ENCODE measurements around the gene CBLB. TPM values are rescaled to one million over a fixed set of nuclear protein-coding genes. Genes with fewer than 3 reads are reported as not detected.

The CBLB gene
- total and polyA plus RNA-seq, 2 of the 4 experiments (the other 2 are of a cell fraction): 10.1 to 20.1 TPM

- Histone ChIP-seq H3K36me3 (ENCODE audit: control insufficient read depth, insufficient read depth, low read length) (no peaks in the 10 kb centered on the region), H4K91ac (ENCODE audit: insufficient read depth, low read depth, low read length) (no peak overlapping the region), H3K9me1 (ENCODE audit: insufficient read depth, low read length) (no peaks in the 10 kb centered on the region), H3K23ac (ENCODE audit: low read depth, low read length) (no peak overlapping the region), H4K5ac (ENCODE audit: low read depth, low read length) (no peak overlapping the region), H3K27me3 (ENCODE audit: control insufficient read depth, insufficient read depth, low read length) (no peaks in the 10 kb centered on the region), H3K9ac (ENCODE audit: low read depth, low read length) (no peak overlapping the region), H2AK9ac (replicated peaks; ENCODE audit: low read depth, low read length, poor library complexity) (no peak overlapping the region), H2AK5ac (ENCODE audit: low read depth, low read length) (no peak overlapping the region), H4K20me1 (ENCODE audit: insufficient read depth, low read length) (no peaks in the 10 kb centered on the region), H3K14ac (replicated peaks; ENCODE audit: low read depth, low read length) (no peak overlapping the region), H3K4me3 (ENCODE audit: insufficient read depth, low read depth, low read length) (no peak overlapping the region), H3K4me1 (ENCODE audit: control insufficient read depth, insufficient read depth, low read length) (peaks cover 4% of the 10 kb centered on the region), H4K8ac (ENCODE audit: low read depth in 2 of 2, low read length in 2 of 2) (no peak overlapping the region), H2BK20ac (ENCODE audit: low read depth, low read length) (no peak overlapping the region), H2AFZ (replicated peaks; ENCODE audit: low read length, poor library complexity) (no peak overlapping the region), H3K27ac (ENCODE audit: insufficient read depth, low read length) (no peak overlapping the region), H3K4ac (ENCODE audit: low read depth, low read length) (no peak overlapping the region), H3K79me1 (ENCODE audit: low read depth in 1 of 2, low read length in 2 of 2) (no peaks in the 10 kb centered on the region), H3K4me2 (ENCODE audit: low read depth, low read length) (no peak overlapping the region), H2BK120ac (ENCODE audit: low read depth, low read length) (no peak overlapping the region), H3K9me3 (ENCODE audit: control insufficient read depth, insufficient read depth, low read length) (no peaks in the 10 kb centered on the region), H2BK5ac (ENCODE audit: low read depth, low read length, poor library complexity, severe bottlenecking) (no peak overlapping the region), H2BK15ac (ENCODE audit: low read depth, low read length) (no peak overlapping the region), H3K18ac (ENCODE audit: low read depth, low read length) (no peak overlapping the region), H3K56ac (ENCODE audit: extremely low read depth, insufficient read depth, low read length) (no peak overlapping the region)
- DNase-seq: no peak
- in situ Hi-C loops (cut with MboI; ENCODE audit: low sequenced_read_pairs): no loop called here
- no TSS peak for BruUV-seq (replicated peaks)
- intact Hi-C loops (cut with micrococcal nuclease): no loop called here
- POLR2A ChIA-PET (ENCODE audit: unreplicated experiment): no interaction called here
- TF ChIP-seq MXI1 (IDR thresholded peaks at IDR 0.05; ENCODE audit: borderline replicate concordance, low read depth, low read length) (no peak), CHD1 (IDR thresholded peaks at IDR 0.05; ENCODE audit: low read depth, low read length) (no peak), RAD21 (IDR thresholded peaks at IDR 0.05; ENCODE audit: low read length) (no peak), BHLHE40 (IDR thresholded peaks at IDR 0.05; ENCODE audit: low read depth, low read length) (no peak), RFX5 (IDR thresholded peaks at IDR 0.05; ENCODE audit: low read depth, low read length) (no peak), ELK1 (IDR thresholded peaks at IDR 0.05; ENCODE audit: borderline replicate concordance, low read depth, low read length) (no peak), FOS (IDR thresholded peaks at IDR 0.05; ENCODE audit: low read depth, low read length) (no peak), SMC3 (IDR thresholded peaks at IDR 0.05; ENCODE audit: low read depth, low read length) (no peak), RCOR1 (IDR thresholded peaks at IDR 0.05; ENCODE audit: insufficient replicate concordance, low read length) (no peak), USF2 (IDR thresholded peaks at IDR 0.05; ENCODE audit: low read depth, low read length) (no peak), CTCF (conservative IDR thresholded peaks at IDR 0.05; ENCODE audit: low read depth, low read length) (no peak), NFE2L2 (IDR thresholded peaks at IDR 0.05; ENCODE audit: low read depth, low read length) (no peak), POLR2A (IDR thresholded peaks at IDR 0.05; ENCODE audit: low read depth, low read length) (no peak), MAZ (IDR thresholded peaks at IDR 0.05; ENCODE audit: borderline replicate concordance, low read depth, low read length) (no peak), MAFK (IDR thresholded peaks at IDR 0.05; ENCODE audit: low read depth, low read length) (no peak), CEBPB (IDR thresholded peaks at IDR 0.05; ENCODE audit: low read depth, low read length) (no peak)
- dilution Hi-C loops (cut with HindIII; ENCODE audit: low sequenced_read_pairs, unreplicated experiment): no loop called here
- CTCF ChIA-PET: no interaction called here
- WGBS, 2 experiments (ENCODE audit: extremely low coverage in 2 of 2, insufficient read length in 1 of 2): no CpG with 5 or more reads among the region's 2 CpGs
- ATAC-seq (ENCODE audit: low read depth): no peak
Observed at GRCh38 chr3:105885256-105885655, 16.4 kb upstream of the CBLB start.
